SU-DHL-6 (cell line): Measurements from ENCODE around the gene DCANP1.

ENCODE experiments used
- CTCF ChIP-seq: fragments of 200-600 bp; sonication (generic); IDR thresholded peaks from one replicate; pipeline ENCODE4 v1.5.1; 2017; ENCODE audit warnings: antibody characterized with exemption, mild to moderate bottlenecking, low read length, moderate library complexity; ENCODE audit not compliant: insufficient read depth, poor library complexity, severe bottlenecking
- EZH2phosphoT487 ChIP-seq: fragments of 200-600 bp; sonication (generic), shearing (Covaris generic); conservative IDR thresholded peaks from 2 replicates; pipeline ENCODE4 v1.6.1; 2018; ENCODE audit warnings: mild to moderate bottlenecking, antibody characterized with exemption, low read length, moderate library complexity, mixed read lengths

- no peak for TF ChIP-seq CTCF
- no peak for TF ChIP-seq EZH2phosphoT487
Observed at GRCh38 chr5:135422419-135422818, 24.7 kb downstream of the DCANP1 start.
